Measurements from ENCODE around the gene MRGPRX2.

DNA sequence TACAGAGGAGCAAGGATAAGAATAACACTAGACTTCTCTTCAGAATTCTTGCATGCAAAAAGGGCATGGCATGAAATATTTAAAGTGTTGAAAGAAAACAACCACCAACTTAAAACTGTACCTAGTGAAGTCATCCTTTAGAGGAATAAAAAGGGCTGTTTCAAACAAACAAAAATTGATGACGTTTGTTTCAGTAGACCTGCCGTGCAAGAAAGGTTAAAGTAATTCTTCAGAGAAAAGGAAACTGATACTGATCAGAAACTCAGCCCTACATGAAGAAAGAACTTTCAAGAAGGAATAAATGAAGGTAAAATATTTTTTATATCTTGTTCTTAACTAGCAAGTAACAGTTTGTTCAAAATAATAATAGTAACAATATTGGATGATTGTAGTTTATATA, 27.5 kb downstream of the MRGPRX2 start:
- TF ChIP-seq POLR2A (IDR thresholded peaks at IDR 0.05), result no peak
- TF ChIP-seq, protein P1, sequence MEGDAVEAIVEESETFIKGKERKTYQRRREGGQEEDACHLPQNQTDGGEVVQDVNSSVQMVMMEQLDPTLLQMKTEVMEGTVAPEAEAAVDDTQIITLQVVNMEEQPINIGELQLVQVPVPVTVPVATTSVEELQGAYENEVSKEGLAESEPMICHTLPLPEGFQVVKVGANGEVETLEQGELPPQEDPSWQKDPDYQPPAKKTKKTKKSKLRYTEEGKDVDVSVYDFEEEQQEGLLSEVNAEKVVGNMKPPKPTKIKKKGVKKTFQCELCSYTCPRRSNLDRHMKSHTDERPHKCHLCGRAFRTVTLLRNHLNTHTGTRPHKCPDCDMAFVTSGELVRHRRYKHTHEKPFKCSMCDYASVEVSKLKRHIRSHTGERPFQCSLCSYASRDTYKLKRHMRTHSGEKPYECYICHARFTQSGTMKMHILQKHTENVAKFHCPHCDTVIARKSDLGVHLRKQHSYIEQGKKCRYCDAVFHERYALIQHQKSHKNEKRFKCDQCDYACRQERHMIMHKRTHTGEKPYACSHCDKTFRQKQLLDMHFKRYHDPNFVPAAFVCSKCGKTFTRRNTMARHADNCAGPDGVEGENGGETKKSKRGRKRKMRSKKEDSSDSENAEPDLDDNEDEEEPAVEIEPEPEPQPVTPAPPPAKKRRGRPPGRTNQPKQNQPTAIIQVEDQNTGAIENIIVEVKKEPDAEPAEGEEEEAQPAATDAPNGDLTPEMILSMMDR (IDR thresholded peaks at IDR 0.05), result no peak
- no peak for TF ChIP-seq POLR2AphosphoS5 (IDR thresholded peaks at IDR 0.05)
- TF ChIP-seq EP300 (IDR thresholded peaks at IDR 0.05), result no peak

Data from suprapubic skin (tissue), 4 donors.